Activated naive CD8-positive, alpha-beta T cell treated with anti-CD3 and anti-CD28 coated beads for 36 hours (primary cell): ENCODE results near the gene MCTP2. TPM values are rescaled to one million over a fixed set of nuclear protein-coding genes. Genes with fewer than 3 reads are reported as not detected.
A peak's percentile ranks its signal among the peaks of the same experiment; 100 is the strongest.

Source experiments
- DNase-seq: peaks from one replicate; pipeline ENCODE4 v3.0.0; 2021
- H3K27ac Mint-ChIP-seq: one replicate; pipeline ENCODE4 v1.8.0; 2022; ENCODE audit warnings: mild to moderate bottlenecking, moderate library complexity, mixed read lengths
- H3K27me3 Mint-ChIP-seq: one replicate; pipeline ENCODE4 v1.8.0; 2022; ENCODE audit warnings: mild to moderate bottlenecking, mixed read lengths
- H3K36me3 Mint-ChIP-seq: one replicate; pipeline ENCODE4 v1.8.0; 2021; ENCODE audit warnings: mild to moderate bottlenecking, mixed read lengths
- H3K4me1 Mint-ChIP-seq: one replicate; pipeline ENCODE4 v1.8.0; 2021; ENCODE audit warnings: mixed read lengths
- H3K4me3 Mint-ChIP-seq: one replicate; pipeline ENCODE4 v1.8.0; 2022; ENCODE audit warnings: mild to moderate bottlenecking, moderate library complexity, mixed read lengths
- H3K9me3 Mint-ChIP-seq: one replicate; pipeline ENCODE4 v1.8.0; 2022; ENCODE audit warnings: mixed read lengths
- total RNA-seq, 2 experiments: library from RNA; stranded (reverse); gene quantifications; one replicate each; pipeline ENCODE4 v1.2.3, GENCODE V29; 2021

MCTP2 gene
- total RNA-seq, 2 experiments from 2014 or later: 12.1 to 12.6 TPM

DNA sequence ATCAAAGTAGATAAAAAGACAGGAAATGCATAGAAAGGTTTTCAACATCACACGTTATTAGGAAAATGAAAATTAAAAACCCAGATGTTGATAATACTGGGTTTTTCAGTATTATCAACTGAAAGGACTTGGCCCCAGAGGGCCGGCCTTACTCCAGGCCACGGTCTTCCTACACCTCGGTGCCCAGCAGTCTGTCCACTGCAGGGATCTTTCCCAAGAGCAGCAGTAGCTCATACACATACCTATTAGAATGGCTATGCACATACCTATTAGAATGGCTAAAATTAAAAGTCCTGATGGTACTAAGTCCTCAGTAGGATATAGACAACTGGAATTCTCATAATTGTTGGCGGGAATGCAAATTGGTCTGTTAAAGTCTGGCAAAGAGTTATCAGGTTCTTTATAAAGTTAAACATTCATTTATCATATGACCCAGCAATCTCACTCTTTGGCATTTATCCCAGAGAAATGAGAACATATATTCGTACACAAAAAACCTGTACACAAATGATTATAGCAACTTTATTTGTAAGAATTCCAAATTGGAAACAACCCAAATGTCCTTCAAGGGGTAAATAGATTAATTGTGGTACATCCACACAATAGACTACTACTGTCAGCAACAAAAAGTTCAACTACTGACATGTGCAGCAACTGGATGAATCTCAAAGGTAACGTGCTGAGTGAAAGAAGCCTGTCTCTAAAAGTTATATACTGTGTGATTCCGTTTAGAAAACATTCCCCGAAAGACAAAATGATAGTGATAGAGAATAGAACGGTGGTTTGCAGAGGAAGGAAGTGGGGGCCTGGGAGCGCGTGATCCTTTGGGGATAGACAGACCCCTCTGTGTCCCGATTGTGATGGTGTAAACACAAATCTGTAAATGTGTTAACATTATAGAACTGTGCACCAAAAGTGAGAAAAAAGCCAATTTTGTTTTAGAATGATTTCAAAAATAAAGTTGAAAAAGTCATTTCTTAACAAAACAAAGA, 62.3 kb downstream of the MCTP2 start:
- Mint-ChIP-seq H3K27ac (no peak overlapping the region), H3K4me1 (peaks cover 31% of the 10 kb centered on the region), H3K36me3 (peaks cover 25% of the 10 kb centered on the region), H3K9me3 (peaks cover 12% of the 10 kb centered on the region), H3K27me3 (no peaks in the 10 kb centered on the region), H3K4me3 (no peak overlapping the region)
- DNase-seq: no peak

DNA sequence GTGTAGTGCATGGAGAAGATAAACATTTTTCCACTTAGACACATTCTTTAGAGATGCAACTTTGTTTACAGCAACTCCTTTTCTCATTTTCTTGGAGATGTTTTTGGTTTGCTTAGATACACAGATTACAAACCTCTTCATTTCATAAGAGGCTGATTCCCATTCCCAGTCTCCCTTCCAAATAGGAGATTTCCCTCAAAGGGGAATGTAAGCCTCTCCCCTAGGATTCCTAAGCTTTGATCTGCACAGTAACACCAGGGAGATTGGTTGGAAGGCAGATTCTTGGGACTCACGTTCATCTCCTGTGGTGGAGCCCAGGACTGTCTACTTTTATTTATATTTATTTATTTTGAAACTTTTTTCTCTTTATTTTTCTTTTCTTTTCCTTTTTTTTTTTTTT, 63.2 kb downstream of the MCTP2 start:
- H3K36me3 Mint-ChIP-seq: peaks cover 24% of the 10 kb centered on the region
- peaks cover 32% of the 10 kb centered on the region for H3K4me1 Mint-ChIP-seq
- no peak overlapping the region for H3K4me3 Mint-ChIP-seq
- DNase-seq: no peak
- no peak overlapping the region for H3K27ac Mint-ChIP-seq
- H3K9me3 Mint-ChIP-seq: peaks cover 7% of the 10 kb centered on the region
- H3K27me3 Mint-ChIP-seq: no peaks in the 10 kb centered on the region

DNA sequence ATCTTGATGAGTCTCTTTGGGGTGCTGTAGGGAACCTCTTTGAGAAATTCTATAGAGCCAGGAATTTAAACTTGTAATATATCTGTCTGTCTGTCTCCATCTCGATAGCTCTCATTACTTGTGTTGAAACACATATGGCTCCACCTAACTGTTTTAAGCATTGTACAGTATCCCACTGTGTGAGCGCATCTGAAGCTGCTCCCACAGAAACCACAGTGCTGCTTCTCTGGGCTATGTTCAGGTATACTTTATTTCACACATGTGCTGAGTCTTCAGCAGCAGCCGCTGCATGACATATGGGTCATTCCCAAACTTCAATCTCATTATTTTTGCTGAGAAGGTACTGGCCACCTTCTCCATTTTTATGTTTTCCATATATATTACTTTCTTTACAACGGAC, 63.9 kb downstream of the MCTP2 start:
- Mint-ChIP-seq H3K4me3 (no peak overlapping the region), H3K4me1 (peaks cover 33% of the 10 kb centered on the region), H3K36me3 (peaks cover 25% of the 10 kb centered on the region), H3K27ac (no peak overlapping the region), H3K27me3 (no peaks in the 10 kb centered on the region), H3K9me3 (peaks cover 6% of the 10 kb centered on the region)
- no peak for DNase-seq

DNA sequence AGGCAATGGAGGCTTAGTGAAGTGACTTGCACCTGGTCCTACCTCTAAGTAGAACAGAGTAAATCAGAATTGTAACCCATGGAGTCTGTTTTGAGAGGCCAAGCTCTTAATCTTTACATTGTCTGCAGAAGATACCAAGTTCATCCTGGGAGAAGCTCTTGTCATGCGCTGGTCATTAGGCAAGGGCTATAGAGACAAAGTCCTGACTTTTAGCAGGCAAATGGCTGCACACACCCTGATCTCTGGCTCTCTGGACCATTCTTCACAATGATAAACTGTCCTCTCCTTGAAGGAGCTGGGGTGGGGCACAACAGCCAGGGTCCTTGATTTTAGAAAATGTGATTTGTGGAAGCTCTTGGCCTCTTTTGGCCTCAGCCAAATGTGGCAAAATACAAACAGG, 65.4 kb downstream of the MCTP2 start:
- no peak for DNase-seq
- Mint-ChIP-seq H3K27ac (no peak overlapping the region), H3K27me3 (no peaks in the 10 kb centered on the region), H3K4me3 (no peak overlapping the region), H3K4me1 (peaks cover 33% of the 10 kb centered on the region), H3K36me3 (peaks cover 21% of the 10 kb centered on the region), H3K9me3 (peaks cover 2% of the 10 kb centered on the region)

DNA sequence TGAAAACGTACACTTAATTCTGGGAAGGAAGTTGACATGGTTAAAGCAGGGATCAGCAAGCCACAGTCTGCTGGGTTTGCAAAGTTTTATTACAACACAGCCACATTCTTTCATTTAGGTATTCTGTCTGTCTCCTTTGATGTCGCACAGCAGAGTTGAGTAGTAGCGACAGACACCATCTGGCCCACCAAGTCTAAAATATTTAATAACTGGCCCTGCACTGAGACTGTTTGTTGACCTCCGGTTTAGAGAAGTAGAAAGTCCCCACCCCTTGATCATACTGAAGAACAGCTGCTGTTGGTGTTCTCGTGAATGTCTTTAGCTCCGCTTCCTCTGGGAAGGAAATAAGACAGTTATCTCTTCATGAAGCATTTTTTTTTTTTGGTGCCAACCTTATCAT, 66.2 kb downstream of the MCTP2 start:
- Mint-ChIP-seq H3K9me3 (peaks cover 6% of the 10 kb centered on the region), H3K27me3 (no peaks in the 10 kb centered on the region), H3K4me1 (peaks cover 33% of the 10 kb centered on the region), H3K4me3 (peak overlapping the region; percentile 29), H3K36me3 (peaks cover 30% of the 10 kb centered on the region), H3K27ac (peak overlapping the region; percentile 40)
- DNase-seq: no peak

DNA sequence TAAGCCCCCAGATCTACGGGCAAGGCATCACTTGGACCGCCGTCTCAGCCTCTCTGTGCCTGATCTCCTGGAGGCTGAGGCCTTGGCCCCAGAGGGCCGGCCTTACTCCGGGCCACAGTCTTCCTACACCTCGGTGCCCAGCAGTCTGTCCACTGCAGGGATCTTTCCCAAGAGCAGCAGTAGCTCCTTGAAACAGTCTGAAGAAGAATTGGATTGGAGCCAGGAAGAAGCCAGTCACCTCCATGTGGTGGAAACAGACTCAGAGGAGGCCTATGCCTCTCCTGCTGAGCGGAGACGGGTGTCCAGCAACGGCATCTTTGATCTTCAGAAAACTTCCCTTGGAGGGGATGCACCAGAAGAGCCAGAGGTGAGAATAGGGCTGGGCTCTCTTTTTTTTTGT, 67.0 kb downstream of the MCTP2 start:
- Mint-ChIP-seq H3K27me3 (no peaks in the 10 kb centered on the region), H3K4me1 (peaks cover 31% of the 10 kb centered on the region), H3K36me3 (peaks cover 36% of the 10 kb centered on the region), H3K4me3 (no peak overlapping the region), H3K9me3 (peaks cover 8% of the 10 kb centered on the region), H3K27ac (no peak overlapping the region)
- DNase-seq: no peak

DNA sequence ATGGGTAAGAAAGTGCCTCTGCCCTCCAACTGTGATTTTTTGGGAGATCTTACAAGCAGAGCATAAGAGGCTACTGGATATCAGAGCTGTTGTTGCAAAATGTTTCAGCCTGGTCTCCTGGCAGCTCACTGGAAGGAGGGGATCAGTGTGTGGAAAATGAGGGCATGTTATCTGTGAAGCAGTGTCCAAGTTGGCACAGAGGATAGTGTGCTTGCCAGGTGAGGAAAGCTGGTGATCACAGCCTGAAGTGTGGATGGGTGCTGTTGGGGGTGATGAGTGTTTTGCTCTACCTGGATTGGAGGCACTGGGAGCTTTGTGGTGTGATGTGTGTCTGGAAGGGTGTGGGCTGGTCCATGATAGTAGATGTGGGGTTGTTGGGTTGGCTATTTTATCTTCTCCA, 69.3 kb downstream of the MCTP2 start:
- H3K4me1 Mint-ChIP-seq: peaks cover 45% of the 10 kb centered on the region
- peaks cover 15% of the 10 kb centered on the region for H3K9me3 Mint-ChIP-seq
- H3K27ac Mint-ChIP-seq: no peak overlapping the region
- no peaks in the 10 kb centered on the region for H3K27me3 Mint-ChIP-seq
- no peak overlapping the region for H3K4me3 Mint-ChIP-seq
- DNase-seq: no peak
- H3K36me3 Mint-ChIP-seq: peaks cover 50% of the 10 kb centered on the region

DNA sequence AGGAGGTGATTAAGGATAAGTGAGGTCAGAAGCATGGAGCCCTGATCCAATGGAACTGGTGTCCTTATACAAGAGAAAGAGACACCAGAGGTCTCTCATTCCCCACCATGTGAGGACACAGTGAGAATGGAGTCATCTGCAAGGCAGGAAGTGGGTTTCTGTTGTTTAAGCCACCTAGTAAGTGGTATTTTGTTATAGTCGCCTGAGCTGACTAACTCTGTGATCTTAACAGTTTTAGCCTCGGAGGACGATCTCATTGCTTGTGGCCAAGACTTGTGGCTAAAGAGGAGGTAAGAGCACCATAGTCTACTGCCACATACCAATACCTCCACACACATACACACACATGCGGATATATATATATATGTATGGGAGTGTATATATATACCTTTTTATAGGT, 73.8 kb downstream of the MCTP2 start:
- no peak overlapping the region for H3K4me3 Mint-ChIP-seq
- no peaks in the 10 kb centered on the region for H3K27me3 Mint-ChIP-seq
- DNase-seq: peak; percentile 20

DNA sequence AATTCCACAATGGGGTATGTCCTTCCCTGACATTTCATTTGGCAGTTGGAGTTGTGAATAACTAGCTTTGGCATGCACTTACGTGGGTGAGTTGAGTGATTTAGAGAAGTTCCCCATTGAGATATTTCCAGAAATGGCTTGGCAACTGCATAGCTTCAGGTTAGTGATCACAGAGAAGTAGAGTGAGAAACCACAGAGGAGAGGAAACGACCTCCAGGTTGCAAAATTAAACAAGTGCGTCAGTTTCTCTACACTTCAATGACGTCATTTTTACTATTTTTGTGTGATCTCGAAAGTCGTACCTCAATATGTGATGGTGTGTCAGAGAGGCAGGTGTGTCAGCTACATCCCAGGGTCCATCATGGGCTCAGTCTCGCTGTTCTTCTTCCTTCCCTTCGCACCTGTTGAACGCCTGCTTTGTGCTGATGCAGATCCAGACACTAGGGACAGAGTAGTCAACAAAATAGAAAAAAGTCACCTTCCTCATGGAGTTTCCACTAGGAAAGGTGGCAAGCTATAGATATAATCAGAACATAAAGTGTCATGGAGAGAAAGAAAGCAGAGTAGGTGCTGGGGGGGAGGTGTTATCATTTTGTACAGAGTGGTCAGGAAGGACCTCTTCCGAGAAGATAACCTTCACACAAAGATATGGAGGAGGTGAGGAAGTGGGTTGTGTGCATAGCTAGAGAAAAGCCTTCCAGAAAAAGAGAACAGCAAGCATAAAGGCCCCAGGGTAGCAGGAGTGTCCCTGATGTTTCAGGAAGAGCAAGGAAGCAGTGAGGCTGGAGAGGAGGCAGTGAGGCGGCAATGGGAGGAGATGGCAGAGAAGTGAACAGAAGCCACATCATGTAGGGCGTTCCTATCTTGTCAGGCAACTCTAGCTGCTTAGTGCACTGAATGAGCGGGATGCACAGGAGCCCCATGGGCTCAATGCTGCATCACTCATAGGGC, 75.6 kb downstream of the MCTP2 start:
- Mint-ChIP-seq H3K4me3 (no peak overlapping the region), H3K4me1 (peaks cover 42% of the 10 kb centered on the region), H3K36me3 (peaks cover 57% of the 10 kb centered on the region), H3K27ac (peak overlapping the region; percentile 81), H3K27me3 (no peaks in the 10 kb centered on the region), H3K9me3 (peaks cover 15% of the 10 kb centered on the region)
- peak; percentile 16 for DNase-seq

More for the DNA sequence above, 73.8 kb downstream of the MCTP2 start:
- Mint-ChIP-seq H3K4me1 (peaks cover 42% of the 10 kb centered on the region), H3K27ac (peak overlapping the region; percentile 86), H3K9me3 (peaks cover 15% of the 10 kb centered on the region), H3K36me3 (peaks cover 59% of the 10 kb centered on the region)

DNA sequence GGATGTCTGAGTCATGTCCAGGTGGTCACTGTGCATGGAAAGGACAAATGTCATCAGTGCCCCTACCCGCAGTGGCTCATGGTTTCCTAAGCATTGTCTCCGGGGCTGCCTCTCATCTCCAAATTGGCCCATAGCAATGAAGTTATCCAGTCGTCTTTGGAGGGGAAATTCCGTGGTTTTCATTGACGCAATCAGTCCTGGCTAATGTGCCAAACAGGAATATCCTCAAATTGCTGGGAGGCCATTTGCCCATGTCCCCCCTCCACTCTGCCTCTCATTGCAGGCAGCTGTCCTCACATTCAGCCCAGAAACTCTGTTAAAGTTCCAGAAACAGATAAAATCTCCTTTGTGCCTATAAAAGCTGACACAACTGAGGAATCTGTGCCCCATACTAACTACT, 81.6 kb downstream of the MCTP2 start:
- H3K27ac Mint-ChIP-seq: no peak overlapping the region
- H3K9me3 Mint-ChIP-seq: no peaks in the 10 kb centered on the region
- H3K4me1 Mint-ChIP-seq: peaks cover 4% of the 10 kb centered on the region
- H3K4me3 Mint-ChIP-seq: no peak overlapping the region
- peaks cover 20% of the 10 kb centered on the region for H3K36me3 Mint-ChIP-seq
- DNase-seq: no peak
- no peaks in the 10 kb centered on the region for H3K27me3 Mint-ChIP-seq

DNA sequence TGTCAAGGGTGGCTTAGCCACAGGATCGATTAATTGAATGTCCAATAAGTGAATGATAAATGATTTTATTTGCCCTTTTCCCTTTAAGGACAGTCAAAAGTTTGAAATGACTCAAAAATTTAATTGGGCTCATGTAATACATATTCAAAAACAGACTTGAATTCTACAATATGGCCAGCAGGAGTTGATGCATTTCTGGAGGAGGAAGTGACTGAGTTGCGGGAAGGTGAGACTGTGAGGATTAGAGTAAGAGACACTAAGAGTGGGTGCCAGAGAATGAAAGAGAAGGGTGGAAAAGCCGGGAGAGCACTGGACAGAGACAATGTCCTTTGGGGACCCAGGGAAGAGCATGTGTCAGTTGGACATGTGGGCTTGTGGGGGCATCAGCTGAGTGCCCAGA, 83.3 kb downstream of the MCTP2 start:
- Mint-ChIP-seq H3K9me3 (no peaks in the 10 kb centered on the region), H3K27ac (peak overlapping the region; percentile 18), H3K4me3 (no peak overlapping the region), H3K27me3 (no peaks in the 10 kb centered on the region), H3K36me3 (peaks cover 21% of the 10 kb centered on the region), H3K4me1 (peaks cover 4% of the 10 kb centered on the region)
- DNase-seq: no peak

DNA sequence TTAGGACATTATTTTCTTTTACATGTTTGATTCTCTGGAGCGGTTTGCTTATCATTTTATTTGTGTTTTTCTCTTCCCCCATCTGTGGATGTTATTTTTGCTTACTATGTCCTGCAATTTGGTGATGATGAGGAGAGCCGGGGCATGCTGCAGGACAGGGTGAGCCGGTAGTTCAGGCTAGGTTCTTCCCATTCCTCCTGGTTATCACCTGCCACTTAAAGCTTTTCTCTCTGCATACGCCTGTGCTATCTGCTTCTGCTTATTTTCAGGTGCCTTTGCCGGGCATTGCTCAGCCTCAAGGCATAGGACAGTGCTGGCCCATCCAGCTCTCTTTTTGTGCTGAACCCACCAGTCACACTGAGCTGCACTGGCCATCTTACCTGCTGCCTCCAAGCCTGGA, 85.8 kb downstream of the MCTP2 start:
- H3K4me3 Mint-ChIP-seq: no peak overlapping the region
- H3K9me3 Mint-ChIP-seq: no peaks in the 10 kb centered on the region
- no peak overlapping the region for H3K27ac Mint-ChIP-seq
- DNase-seq: no peak
- H3K36me3 Mint-ChIP-seq: peaks cover 22% of the 10 kb centered on the region
- H3K4me1 Mint-ChIP-seq: peaks cover 4% of the 10 kb centered on the region
- no peaks in the 10 kb centered on the region for H3K27me3 Mint-ChIP-seq

DNA sequence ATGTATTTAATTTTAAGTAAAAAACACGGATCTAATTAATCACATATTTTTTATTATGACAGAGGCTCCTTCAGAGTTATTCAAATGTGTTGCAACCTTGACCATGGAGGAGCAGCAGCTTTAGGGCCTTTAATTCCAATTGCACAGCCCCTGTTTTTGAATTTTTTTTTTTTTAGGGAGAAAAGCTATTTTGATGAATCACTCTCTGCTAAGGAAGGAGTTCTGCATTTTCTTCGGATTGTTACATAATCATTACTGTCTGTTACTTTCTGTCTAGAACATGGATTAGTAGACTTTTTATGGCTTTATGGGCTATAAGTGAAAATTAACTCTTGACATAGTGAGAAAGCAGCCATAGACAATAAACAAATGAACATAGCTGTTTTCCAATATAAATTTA, 90.8 kb downstream of the MCTP2 start:
- H3K27me3 Mint-ChIP-seq: no peaks in the 10 kb centered on the region
- H3K9me3 Mint-ChIP-seq: no peaks in the 10 kb centered on the region
- DNase-seq: no peak
- peaks cover 16% of the 10 kb centered on the region for H3K36me3 Mint-ChIP-seq
- H3K4me3 Mint-ChIP-seq: no peak overlapping the region
- H3K4me1 Mint-ChIP-seq: peaks cover 4% of the 10 kb centered on the region
- H3K27ac Mint-ChIP-seq: no peak overlapping the region

DNA sequence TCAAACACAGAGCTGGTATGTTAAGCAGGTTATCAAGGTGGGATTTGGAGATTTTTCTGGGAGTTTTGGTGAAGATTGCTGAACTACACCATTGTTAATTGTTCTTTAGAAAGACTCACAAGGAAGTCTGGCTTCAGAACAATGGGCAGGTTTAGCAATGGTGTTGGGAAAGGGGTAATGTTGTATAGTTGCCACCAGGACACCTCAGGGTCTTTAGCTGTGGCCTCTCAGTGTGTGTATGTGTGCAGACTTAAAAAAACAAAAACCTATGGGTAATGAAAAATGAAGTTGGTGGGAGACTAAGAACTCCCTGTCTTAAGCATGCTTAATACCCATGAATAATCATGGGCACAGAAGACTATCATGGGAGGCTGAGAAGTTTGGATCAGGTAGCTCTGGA, 91.7 kb downstream of the MCTP2 start:
- Mint-ChIP-seq H3K4me3 (no peak overlapping the region), H3K4me1 (peaks cover 4% of the 10 kb centered on the region), H3K27me3 (no peaks in the 10 kb centered on the region), H3K36me3 (peaks cover 15% of the 10 kb centered on the region), H3K9me3 (no peaks in the 10 kb centered on the region), H3K27ac (no peak overlapping the region)
- no peak for DNase-seq
